ENCODE results near the gene ACSL3.

DNA sequence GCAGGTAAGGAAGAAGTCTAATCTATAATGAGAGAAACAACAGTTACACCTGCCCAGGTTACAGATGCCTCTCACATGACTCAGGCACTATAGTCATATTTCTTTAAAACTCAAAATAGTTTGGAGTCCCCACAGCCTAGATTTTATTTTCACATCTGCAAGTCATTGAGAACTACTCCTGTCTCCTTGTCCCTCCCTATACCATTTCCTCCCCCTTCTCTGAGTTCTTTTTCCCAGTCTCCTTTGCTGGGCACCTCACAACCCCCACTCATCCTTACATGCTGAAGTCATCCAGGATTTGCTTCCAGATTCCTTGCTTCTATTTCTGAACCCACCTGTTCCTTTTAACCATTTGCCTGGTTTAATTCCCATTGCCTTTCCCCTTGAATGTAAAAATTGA, 118.0 kb downstream of the ACSL3 start:
- no peak for TF ChIP-seq EZH2phosphoT487 (IDR thresholded peaks at IDR 0.05; ENCODE audit: insufficient read depth, low read depth)
- TF ChIP-seq EZH2 (IDR thresholded peaks at IDR 0.05; ENCODE audit: insufficient read depth, poor library complexity, severe bottlenecking): no peak

All from GM23248 (cell line).